GM19438 (cell line): ENCODE data around the gene TEKT3.

Source experiments
- ATAC-seq: cut with Tn5 transposase; IDR thresholded peaks from one replicate; pipeline ENCODE4 v1.9.1; 2021; ENCODE audit warnings: low read depth; ENCODE audit not compliant: unreplicated experiment

TEKT3 gene

DNA sequence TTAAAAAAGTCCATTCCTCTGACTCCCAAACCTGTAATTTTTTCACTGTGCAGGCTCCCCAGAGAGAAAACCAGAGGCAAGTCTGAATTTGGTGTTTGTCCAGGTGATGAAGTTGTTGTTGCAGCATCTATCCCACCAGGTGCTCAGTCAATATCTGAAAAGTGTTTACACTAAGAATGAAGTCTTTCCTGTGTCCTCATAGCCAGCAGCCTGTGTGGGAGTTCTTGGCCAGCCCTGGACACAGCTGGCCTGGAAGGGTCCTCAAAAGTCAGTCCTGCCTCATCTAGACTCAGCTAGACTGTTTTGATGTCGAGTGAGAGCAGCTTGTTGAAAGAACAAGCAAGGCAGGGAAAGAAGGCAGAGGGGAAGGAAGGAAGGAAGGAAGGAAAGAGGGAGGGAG is 72.9 kb downstream of the TEKT3 start:
- ATAC-seq: no peak

DNA sequence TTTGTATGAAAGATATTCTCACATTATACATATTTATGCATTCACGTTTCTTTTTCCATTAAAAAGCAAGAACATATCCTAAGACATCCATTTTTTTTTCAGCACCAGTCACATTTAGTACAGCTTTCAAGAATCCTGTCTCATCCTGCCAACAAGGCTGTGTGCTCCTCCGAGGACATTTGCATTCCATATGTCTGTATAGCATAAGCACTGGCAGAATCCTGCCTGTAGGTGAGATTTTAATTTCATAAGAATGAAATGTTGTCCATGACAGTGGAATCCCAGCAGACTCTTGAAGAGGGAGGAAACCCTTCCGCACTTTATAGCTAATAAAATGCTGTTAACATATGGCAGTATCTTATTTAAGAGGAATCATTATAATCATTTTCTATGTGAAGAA is 73.4 kb downstream of the TEKT3 start:
- no peak for ATAC-seq

DNA sequence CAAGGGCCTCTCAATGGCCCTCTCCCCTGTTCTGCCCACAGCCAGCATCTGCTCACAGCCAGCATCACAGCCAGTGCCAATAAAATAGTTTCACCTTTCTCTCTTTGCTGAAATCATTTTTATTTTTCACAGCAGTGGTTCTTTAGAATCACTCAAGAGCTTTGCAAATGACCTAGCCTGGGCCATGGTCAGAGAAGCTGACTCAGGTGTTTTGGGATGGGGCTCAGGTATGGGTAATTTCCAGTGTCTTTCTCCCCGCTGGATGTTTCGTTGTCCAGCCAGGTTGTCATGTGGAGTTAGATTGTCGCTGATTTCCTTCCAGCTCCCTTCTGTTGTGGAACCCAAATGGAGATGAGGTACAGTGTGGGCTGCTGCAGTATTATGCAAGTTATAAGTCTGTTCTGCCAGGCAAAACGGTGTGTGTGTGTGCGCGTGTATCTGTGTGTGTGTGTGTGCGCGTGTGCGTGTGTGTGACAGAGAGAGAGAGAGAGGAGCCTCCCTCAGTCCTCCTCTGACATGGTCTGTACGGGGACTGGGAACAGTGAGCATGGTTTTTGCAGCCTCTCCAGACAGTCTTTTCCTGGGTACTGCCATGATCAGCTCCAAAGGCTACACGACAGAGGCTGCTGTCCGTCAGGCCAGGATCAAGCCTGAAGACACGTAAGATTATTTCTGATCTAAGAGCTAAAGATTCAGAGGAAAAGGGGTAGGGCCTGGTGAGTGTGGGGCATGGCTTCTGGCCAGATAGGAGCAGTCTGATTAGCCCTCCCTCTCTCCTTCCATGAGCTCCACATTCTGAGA is 74.9 kb downstream of the TEKT3 start:
- ATAC-seq: no peak

DNA sequence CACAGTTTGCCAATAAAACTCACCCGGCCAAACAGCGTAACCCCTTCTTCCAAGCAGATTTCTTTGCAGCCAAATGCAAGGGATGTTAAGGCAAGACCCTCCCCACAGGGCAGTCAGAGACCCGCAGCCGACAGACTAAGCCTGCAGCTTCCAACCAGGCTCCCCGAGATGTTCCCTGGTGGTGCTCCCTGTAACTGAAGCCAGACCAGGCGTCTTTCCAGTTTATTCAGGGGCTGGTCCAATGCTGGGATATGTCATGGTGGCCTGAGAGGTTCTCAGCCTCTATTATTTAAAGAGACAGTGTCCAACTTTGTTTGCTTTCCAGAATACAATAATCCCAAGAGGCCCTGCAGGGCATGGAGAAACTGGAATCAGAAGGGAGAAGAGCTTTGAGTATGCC is 76.3 kb downstream of the TEKT3 start, which contains the start of gene PMP22:
Gene PMP22 (minus strand): TSS at position 196 of the 400 bp plus-strand sequence. CDS start 4,599 bp downstream, outside the sequence.
- no peak for ATAC-seq

DNA sequence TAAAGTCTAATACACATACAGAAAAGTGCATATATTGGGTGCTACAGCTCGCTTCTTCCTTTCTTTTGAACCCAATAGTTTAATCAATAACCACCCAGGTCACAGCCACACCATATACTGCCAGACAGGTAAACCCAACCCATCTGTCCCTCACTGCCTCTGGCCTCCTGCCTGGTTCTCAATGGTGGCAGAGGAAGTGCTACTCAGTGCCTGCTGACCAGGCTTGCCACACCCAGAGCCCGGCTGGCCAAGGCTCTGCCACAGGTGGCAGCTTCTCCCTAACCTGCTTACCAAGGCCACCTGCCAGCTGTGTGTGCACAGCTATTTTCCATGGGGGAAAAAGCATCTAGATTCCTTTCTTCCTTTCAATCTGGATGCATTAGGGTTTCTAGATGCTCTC is 76.9 kb downstream of the TEKT3 start:
- no peak for ATAC-seq

DNA sequence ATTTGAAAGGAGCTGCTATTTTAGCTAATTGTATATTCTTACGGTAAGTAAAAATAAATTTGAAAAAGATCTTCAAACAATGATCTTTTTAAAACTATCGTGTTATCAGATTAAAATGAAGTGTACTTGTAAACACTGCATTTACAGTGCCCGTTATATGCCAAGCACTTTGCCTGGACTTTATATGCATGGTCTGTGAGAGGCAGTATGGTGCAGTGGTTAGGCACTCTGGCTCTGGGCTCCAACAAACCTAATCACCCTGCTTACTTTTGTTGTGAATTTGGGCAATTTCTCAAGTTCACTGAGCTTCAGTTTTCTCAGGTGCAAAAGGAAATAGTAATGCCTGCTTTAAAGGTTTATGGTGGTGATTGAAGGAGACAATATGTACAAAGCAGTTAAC is 77.7 kb downstream of the TEKT3 start:
- no peak for ATAC-seq

DNA sequence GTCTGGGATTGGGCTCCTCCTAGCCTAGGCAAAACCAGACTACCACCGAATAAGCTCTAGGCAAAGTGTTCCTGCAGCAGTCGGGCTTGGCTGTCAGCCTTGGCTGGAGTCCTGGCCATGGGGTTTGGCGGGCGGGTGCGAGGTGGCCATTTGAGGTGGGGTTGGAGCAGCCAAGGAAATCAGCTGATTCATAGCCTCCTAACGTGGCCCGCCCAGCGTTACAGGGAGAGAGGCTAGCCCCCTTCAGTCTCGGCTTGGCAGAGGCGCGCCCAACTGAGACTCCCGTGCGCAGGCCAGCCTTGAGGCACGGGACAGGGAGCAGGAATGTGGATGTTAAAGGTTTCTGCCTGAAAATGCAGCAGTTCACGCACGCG is 78.2 kb downstream of the TEKT3 start:
- no peak for ATAC-seq

DNA sequence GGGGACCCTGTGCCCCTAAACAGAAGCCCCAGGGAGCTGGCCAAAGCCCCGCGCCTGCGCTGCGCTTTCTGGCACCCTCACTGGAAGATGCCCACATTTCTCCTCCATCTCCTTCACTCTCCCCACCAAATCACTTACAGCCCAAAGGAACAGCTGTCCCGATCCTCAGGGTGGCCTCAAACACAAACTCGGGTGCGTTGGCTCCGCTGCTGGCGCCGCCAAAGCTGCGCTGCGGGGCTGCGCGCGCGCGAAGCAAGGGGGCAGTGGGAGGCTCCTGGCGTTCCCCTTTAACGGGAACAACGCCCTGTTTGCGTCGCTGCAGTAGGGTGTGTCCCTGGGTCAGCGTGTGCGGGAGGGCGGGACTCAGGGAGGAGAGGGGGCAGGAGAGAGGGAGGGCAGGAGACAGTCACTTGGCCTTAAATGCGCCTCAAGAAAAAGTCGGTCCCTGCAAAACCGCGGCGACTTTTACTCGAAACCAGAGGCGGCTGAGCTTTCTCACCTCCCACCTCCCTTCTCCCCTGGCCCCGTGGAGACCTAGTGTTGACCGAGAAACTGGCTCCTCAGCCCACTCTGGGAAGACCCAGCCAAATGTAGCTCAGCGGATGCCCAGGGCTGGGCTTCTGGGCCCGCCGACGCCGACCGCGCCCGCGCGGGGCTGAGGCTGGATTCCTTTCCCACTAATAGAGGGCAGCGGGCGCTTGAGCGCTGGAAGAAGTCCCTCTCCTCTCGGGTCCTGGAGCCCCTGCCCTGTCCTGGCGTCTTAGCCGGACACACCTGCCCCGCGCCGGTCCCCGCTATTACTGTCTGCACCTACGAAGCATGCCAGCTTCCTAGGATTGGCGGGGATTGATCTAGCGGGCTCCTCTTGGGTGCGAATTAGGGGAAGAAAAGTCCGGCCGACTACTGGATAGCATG is 78.8 kb downstream of the TEKT3 start:
- no peak for ATAC-seq

DNA sequence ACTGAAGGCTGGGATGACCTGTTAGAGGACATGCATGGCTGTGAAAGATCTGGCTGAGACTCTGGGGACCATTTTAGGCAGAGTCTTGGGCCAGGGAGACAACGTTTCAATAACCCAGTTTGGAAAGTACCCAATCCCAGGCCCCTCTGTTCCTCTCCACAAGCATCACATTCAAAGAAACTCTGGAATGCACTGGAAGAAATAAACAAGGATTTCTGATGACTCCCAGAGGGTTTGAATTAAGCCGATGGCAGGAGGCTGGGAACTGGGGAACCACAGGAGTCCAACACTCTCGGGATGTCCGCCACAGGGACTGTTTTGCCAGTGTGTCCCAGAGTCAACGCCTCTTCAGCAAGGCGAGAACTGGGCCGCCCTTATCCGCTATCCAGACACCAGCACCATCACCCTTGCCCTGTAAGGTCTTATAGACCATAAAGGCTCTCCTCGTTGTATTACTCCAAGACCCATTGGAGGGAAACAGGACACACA is 79.6 kb downstream of the TEKT3 start:
- ATAC-seq: no peak

DNA sequence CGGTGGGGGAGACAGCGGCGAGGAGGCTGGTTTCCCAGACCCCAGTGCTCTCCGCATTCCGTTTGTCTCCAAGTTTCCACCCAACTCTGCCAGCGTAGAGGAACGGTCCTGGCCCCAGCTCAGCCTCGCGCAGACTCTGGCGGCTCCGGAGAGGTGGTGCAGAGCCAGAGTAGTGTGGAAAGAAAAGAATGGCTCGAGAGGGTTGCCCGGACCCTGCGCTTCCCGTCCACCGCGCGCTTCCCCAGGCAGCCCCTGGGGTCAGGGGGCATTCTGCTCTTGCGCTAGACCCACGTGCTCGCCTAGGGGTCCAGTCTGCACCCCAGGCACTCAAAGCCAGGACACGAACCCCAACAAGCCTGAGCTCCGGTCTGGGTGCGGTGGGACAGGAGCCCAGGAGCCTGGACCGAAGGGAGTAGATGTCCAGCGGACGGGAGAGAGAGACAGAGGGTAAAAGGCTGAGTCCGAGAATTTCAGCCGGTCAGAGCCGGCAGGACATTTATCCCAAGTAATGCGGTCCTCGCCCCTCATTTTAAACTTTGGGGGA is 80.1 kb downstream of the TEKT3 start:
- no peak for ATAC-seq

DNA sequence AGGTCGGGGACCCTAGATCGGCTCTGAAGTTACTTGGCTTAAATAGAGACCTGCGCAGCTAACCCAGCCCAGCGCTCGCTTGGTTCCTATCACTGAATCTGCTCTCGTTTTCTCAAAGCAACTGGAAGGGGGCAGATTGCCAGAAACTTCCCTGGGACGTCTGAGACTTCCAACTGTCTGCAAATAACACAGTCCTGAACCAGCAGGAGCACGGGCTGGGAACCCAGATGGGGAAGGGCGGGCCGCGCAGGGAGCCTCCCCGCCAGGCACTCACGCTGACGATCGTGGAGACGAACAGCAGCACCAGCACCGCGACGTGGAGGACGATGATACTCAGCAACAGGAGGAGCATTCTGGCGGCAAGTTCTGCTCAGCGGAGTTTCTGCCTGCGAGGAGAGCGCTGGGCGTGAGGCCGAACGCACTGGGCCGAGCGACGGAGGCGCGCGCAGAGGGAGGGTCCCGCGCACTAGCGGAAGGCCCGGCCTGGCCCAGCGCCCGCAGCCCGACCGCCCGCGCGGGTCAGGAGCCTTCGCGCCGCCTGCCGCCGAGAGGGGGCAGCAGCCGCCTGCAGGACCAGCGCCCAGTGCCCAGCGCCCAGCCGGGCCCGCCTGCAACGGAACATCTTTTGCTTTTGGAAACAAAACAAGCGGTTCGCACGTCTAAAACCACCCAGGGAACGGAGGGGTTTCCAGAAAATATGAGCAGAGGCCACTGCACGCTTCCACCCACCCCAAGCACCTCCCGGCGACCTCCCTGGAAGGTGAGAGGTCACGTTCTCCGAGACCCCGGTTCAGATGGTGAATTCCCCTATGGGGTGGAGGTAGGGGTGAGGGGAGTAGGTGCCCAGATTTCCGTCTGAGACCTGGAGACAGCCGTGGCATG is 80.8 kb downstream of the TEKT3 start:
- ATAC-seq: peak; percentile 49

DNA sequence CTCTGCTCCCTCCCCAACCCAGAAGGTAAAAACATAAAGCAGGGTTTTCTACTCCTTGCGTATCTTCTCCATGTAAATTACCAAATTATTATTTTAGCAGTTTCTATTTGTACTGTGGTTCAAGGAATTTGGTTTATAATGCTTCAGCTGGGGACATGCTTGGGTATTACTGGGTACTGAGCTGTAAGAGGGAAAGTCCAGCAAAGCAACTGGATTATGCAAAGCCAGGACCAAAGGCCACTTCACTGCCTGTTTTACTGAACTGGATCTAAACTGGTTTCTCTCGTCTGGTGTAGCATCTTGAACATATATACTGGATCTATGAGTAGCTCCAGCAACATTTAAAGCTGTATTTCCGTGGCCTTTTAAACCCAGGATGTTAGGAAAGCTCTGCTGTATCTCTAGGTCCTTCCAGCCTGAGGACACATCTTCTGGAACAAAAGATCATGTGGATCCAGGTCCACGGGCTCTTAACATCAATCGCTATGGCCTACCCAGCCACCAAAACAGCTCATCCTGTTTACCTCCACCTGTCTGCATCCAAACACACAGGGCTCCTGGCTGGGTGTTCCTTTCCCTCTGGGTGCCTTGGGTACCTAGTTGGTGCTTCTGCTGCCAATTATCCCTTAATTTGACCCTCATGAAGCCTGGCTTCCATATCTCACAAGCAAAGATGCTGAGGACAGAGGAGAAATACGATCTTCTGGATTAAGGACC is 83.4 kb downstream of the TEKT3 start:
- no peak for ATAC-seq

DNA sequence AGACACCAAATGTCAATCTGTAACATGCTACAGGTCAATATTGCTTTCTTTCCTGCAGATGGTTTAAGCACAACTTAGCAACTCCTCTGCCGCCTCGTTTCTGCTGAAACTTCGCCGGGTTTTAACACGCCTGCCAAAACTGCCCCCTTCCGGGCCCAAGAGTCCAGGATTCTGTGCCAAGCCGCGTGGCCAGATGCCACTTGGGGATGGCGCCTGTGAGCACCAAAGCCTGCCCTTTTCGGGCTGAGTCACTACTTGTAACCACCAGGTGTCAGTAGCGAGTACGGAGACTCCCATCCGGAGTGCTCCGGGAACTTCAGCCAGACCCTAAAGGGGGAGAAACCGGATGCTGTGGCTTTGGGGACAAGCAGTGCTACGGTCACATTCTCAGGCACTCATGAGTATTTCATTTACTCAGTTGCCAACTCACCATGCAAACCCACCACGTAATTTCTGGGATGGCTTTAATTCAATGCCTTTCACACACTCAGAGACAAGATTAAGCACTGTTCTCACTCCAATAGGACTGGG is 84.1 kb downstream of the TEKT3 start:
- peak; percentile 68 for ATAC-seq

DNA sequence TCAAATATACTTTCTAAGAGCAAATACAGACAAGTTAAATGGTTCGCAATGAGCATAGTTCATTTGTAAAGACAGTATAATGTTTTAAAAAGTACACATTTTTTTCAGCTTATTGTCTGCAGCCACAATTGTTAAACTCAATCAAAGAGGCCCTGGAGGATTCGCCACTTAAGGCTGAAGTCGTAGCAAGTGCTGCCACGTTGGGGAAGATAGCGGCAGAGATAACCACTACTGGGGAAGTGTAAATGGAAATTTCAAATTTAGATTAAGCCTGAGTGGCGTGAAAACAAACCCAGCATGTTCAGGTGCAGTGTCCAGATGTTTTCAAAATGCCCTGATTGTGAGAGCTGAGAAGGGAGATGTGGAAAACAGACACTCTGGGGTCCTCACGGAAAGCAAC is 84.7 kb downstream of the TEKT3 start:
- ATAC-seq: no peak

DNA sequence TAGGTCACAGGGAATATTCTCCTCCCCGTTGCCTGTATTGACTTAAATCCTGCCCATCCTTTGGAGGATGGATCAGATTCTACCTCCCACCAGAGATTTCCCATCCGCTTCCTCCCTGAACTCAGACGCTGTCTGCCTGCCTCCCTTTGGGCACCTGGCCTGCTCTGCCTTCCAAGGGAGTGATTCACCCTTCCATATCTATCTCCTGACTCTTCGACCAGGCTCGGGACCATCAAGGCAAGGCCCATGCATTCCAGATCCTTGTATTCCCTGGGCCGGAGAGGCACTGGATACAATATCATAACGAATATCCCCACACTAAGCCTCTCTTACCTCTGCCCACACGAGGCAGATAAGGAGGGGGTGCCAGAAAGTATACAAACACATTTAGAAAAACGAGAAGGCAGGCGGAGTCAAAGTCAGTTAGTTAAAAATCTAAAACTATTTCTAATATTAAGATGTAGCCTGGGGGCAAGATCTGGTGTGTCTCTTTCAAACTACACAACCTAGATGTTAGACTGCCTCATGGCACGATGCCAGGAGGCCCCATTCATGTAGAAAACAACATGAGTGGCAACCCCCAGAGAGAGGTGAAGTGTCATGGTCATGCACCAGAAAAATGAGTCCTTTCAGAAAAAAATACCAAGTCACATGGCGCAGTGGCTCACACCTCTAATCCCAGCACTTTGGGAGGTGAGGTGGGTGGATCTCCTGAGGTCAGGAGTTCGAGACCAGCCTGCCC is 85.5 kb downstream of the TEKT3 start:
- no peak for ATAC-seq
